GM18507 (cell line): Measurements from ENCODE around the gene CD80.
"Not testable (repeated sequence)": the region's sequence is repeated elsewhere in the genome, so short reads cannot be mapped to it uniquely, and the experiment has no call there.

Experiments used
- DNase-seq: peaks from one replicate; pipeline ENCODE4 v3.0.0; 2011; ENCODE audit warnings: low read depth; ENCODE audit not compliant: insufficient read length; ENCODE audit errors: extremely low spot score
- FAIRE-seq: peaks from 2 replicates; lab custom pipeline; 2011; peaks lifted over from hg19 to GRCh38; lab: Jason Lieb, UNC

Gene CD80

DNA sequence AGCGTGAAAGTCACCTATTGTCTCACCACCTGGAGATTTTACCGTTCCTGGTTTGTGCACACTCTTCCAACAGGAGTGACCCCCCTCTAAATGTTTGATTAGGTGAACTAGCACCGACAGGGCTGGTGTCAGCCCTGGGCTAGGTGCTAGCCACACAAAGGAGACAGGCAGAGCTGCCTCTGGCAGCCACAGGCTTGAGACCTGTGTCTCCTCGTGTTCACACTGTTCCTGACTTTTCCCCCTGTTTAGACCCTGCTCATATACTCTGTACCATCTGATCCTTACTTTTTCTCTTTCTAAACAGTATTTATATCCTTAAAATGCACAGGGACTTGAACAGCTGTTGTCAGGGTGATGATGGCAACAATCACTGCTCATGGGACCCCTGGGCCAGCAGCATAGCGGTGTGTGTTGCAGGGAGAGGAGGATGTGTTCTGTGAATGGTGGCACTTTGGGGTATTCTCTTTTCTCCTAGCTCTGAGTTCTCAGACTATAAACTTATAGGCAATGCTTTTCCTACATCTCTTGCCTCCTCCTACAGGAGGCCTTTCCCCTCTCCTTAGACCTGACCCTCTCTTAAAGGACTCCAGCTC is 5.5 kb downstream of the CD80 start:
- DNase-seq (no peak), FAIRE-seq (peak; percentile 73)

DNA sequence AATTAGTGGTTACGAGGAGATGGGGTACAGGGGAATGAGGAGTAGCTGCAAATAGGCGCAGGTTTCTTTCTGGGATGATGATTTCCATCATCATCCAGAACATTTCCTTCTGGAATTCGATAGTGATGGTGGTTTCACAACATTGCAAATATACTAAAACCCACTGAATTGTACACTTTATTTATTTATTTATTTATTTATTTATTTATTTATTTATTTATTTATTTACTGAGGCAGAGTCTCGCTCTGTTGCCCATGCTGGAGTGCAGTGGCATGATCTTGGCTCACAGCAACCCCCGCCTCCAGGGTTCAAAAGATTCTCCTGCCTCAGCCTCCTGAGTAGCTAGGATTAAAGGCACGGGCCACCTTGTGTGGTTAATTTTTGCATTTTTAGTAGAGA is 6.5 kb downstream of the CD80 start:
- FAIRE-seq, DNase-seq: not testable (repeated sequence)

DNA sequence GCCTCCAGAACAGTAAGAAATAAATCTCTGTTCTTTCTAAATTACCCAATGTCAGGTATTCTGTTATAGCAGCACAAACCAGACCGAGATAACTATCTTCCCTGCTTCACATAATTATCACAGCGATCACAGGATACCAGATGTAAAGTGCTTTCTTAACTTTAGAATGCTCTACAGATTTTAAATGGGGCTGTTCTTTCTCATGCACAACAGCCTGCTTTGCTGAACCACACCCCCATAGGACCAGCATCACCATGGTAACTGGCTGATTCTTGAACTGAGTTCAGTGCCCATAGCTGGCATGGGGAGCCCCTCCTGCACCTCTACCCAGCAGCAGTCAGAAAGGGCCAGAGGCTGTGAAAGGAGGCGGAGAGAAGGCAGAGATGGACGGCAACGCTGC is 7.8 kb downstream of the CD80 start:
- FAIRE-seq (no peak), DNase-seq (no peak)

DNA sequence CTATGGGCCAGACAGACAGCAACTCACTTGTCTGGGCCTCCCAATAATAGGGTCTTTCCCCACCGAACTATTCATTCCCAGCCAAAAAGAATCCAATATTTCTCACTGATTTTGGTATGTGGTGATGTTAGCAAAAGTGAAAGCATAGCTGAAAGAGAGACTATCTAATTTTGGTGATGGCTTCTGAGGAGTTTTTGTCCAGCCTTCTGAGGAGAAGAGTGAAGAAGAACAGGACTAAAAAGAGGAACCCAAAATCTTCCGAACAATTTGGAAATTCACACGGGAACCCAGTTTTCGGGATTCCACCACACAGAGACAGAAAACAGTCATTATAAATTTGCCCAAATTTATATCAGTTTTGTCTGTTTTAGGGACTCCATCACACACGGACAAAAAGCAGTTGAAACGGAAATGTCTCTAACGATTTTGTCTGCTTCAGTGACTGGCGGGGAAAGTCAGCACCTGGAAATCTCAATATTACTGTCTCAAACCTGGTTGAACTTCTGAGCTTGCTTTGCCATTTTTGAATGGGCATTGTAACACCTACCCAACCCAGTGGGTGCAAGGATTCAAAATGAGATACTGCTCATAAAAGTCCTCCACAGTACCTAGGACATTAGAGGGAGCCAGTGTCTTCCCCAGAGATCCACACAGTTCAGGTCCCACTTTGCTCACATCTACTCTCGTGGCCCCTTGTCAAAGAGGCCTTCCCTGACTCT is 9.1 kb downstream of the CD80 start:
- FAIRE-seq (peak; percentile 91), DNase-seq (no peak)

DNA sequence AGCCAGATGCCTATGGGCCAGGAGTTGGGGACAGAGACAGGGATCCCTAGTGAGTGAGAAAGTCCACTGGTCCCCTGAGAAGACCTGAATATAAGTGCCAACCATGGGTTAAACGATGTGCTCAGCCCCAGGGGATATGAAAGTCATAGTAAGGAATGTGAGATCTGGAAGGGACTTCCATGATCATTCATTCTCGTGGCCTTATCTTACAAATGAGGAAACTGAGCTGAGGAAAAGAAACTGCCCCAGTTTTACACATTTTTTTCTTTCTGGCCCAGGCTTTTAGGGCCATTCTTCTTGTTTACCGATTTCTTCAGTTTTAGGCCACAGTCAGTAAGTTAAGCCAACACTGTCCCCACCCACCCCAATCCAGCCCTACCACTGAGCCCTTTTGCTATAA is 11.1 kb downstream of the CD80 start:
- DNase-seq (no peak), FAIRE-seq (peak; percentile 52)

DNA sequence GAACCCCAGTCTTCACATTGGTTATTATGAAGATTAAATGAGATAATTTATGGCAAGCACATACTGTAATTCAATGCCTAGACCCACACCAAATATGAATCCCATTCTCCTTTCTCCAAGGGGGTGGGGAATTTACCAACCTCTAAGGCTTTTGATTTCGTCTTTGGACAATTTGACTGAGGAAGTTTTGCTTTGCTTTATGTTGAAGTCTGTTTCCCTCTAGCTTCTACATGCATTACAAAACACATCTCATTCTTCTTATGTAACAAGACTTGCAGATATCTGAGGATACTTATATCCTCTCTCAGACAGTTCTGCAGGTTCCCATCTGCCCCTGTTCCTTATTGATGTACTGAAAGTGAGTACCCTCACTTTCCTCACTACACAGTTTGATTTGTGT is 12.2 kb downstream of the CD80 start:
- FAIRE-seq: no peak
- DNase-seq: no peak

DNA sequence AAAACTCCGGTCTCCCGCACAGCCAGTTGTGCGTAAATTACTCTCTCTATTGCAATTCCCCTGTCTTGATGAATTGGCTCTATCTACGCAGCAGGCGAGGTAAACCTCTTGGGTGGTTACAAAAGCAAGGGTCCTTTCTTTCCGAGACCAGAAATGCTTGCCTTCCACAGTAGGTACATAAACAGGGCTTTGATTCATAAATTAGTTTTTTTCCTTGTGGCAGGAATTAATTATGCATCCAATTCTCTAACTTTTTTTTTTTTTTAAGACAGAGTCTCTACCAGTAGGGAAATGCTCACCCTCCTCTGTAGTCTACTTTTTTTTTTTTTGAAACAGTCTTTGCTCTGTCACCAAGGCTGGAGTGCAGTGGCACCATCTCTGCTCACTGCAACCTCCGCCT is 16.3 kb downstream of the CD80 start:
- FAIRE-seq (no peak), DNase-seq (no peak)

DNA sequence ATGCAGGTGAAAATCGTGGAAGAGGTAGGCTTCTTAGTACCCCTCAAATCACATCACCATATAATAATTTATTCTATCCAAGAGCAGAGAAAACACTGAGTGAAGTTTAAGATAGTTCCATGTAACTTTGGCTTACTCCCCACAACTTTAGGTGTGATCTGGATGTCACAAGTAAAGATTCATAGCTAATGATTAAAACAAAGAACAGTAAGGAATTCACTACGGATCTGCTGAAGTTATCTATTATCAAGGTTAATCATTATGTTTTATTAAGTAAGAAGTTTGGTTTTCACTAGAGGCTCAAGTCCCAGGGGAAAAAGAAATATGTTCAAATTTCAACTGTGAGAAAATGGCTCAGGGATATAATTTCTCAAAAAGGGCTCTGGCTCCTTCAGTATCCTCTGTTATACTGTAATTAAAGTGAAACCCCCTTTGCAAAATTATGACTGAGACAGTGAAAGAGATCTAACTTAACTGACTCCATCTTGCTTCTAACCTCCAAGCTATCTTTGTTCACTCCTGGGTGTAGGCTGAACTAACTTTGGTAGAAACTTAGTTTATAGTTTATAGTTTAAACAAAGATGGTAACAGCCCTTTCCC is 17.1 kb downstream of the CD80 start:
- peak; percentile 81 for FAIRE-seq
- DNase-seq: no peak

DNA sequence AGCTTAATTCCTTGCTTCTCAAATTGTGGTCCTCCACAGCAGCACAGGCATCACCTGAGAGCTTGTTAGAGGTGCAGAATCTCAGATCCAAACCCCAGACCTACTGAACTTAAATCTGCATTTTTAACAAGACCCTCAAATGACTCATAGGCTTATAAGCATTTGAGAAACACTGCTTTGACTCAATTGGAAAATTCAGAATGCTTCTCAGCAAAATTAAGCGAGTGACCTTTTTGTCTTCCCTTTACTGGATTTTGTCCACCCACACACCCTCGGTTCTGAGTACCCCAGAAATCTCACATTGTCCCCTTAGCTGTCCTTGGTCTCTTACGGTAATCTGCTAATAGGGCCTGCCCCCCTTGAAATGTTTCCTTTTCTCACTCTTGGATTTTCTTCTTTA is 17.9 kb downstream of the CD80 start:
- FAIRE-seq (peak; percentile 82), DNase-seq (no peak)

DNA sequence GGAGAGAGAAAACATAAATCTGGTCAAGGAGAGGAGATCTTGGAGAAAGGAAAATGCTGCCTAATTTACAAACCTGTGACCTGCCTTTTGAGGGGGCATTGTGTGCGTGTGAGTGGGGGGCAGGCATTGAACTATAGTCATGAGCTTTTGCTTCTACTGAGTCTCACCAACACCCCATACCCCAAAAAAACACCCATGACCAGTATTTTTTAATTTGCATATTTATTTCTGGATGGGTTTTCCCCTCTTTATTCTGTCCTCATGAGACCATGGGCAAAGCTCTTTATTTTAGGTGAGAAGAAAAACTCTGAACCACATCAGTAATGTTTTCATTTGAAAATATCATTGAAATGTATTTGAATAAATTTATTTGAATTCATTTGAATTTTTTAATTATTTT is 20.6 kb downstream of the CD80 start:
- DNase-seq (no peak), FAIRE-seq (peak; percentile 26)

DNA sequence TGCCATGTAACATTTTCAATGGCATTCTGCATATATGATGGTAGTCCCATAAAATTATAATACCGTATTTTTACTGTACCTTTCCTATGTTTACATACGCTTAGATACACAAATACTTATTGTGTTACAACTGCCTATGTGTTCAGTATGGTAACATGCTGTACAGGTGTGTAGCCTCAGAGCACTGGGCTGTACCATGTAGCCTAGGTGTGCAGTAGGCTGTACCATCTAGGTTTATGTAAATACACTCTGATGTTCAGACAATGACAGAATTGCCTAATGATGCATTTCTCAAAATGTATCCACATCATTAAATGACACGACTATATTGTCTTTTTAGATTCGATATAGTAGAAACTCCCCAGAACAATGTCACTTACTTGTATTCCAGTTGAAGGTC is 22.7 kb downstream of the CD80 start:
- no peak for FAIRE-seq
- no peak for DNase-seq

DNA sequence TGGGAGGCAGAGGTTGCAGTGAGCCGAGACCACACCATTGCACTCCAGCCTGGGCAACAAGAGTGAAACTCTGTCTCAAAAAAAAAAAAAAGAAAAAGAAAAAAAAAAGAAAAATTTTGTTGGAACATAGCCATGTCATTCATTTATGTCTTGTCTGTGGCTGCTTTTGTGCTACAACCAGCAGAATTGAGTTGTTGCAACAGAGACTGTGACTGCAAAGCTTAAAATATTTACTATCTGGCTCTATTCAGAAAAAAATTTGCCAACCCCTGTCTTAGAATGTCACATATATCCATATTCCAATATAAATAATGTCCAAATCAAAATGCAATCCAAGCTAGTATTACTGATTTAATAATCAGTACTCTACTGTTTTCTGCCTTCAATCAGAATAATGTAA is 25.1 kb downstream of the CD80 start:
- FAIRE-seq: no peak
- no peak for DNase-seq

DNA sequence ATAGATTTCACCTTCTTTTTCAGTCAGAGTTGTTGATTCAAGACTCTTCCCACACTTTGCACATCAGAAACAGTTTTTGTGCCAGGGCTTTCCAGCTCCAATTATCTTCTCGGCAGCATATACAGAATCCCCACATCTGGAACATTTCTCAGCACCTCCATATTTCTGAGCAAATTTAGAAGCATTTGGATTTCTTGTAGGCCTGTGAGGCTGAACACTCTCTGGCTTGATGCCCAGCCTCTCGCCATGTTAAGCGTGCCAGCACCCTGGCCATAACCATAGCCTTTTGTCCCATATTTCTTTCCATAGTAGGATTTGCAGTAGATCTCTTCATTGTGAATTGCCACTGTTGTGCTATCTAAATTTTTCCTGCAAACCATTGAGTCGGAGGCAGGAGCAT is 28.3 kb downstream of the CD80 start:
- peak; percentile 18 for FAIRE-seq
- no peak for DNase-seq

DNA sequence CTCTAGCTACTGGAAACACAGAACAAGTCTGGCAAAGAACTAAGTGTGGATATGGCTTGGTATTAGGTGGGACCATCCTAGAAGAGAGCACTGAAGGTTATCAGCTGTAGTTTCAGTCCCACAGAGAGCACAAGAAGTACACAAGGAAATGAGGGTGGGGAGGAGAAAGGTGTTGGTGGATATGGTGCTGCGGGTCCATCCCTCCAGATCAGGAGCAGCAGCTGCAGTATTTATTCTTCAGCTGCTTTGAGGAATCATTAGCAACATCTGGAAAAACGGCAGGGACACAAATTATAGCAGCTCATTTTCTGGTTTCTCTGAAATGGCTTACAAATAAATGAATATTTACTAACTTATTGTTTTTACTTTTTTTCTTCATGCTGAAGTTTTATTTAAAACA is 29.0 kb downstream of the CD80 start:
- DNase-seq (no peak), FAIRE-seq (no peak)

DNA sequence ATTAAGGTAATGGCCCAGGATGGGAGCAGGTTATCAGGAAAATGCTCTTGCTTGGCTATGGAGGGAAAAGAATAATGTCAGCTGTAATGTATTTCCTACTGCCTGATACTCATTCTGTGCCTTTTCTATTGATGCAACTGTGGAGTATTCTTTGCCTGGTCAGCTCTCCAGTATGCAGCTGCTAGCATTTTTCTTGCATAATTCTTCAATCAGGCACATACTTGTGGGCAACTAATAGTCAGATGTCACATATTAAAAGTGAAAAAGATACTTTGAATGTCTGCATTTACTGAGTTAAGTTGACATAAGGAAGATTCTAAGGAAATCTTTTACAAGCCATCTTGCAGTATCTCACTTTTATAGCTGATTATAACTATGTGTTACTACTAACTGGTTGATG is 29.5 kb downstream of the CD80 start:
- FAIRE-seq: no peak
- DNase-seq: no peak

DNA sequence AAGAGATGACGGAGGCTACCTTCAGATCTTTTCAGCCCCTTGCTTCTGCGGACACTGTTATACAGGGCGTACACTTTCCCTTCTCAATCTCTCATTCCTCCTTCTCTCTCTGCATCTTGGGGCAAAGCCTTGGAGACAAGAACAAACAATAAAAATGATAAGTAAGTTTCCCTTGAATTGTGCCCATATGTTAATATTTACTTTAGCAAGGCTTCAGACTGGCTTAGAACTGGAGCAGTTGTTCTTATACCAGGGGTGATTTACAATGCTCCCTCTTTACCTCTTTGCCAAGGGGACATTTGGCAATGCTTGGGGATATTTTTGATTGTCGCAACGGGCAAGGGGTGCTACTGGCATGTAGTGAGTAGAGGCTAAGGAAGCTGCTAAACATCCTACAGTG is 31.7 kb downstream of the CD80 start:
- FAIRE-seq: no peak
- DNase-seq: no peak

DNA sequence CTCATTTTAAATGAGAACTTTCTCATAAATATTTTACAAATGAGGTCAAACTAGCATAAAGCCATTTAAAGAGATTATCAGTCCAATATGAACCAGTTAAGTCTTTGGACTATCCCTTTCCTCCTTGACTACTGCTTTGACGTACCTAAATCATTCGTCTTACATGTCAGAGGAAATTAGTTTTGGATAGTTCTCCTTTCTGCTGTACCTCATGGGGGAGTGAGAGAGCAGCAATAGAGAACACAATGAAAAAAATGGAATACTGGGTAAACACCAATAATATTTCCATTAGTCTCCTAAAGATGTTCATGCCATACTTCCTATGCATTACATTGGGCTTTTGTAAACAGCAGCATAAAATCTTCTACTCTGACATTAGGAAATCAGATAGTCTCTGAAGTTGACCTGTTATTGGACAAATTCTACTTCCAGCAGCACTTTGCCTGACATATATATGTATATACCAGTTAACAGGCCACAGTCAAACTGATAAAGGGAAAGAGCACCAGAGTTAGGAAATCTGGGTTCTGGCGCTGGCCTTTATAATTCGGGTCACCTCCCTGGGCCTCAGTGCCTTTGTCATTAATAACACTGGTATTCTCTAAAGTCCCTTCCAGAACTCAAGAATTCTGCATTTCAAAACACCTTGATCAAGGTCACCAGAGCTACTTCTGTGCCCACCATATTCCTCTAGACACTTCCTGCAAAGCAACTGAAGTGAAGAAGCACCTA is 34.3 kb downstream of the CD80 start:
- DNase-seq (no peak), FAIRE-seq (peak; percentile 59)

DNA sequence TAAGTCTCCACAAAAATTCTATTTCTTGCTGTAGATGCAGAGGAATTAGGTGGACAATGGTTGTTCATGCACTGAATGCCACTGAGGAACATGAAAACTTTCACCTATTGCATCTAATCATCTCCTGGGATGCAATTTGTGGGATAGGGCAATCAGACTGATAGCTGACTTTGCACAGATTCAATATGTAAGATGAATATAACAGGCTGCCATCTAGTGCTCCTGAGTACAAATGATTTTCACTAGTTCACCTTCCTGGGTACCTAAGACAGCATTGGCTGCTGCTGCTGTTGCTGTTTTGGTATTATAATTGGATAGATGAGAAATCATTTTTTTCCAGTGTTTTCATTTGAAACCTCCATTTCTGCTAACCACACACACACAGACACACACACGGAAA is 41.4 kb downstream of the CD80 start:
- FAIRE-seq: peak; percentile 60
- no peak for DNase-seq

DNA sequence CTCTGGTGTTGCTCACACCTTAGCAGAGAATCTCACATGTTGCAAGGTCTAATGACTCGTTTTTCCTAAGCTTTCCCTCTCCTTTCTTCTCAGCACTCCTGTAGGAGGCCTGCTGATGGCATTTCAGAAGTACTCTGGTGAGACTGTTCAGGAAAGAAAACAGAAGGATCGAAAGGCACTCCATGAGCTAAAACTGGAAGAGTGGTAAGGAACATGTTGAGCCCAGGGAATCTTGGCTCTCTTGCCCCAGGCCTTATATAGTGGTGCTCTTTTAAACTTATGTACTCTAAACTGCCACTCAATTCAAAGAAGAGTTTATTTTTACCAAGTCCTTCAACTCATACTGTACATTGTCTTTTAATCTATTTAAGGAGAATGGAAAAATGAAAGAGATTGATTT is 42.3 kb downstream of the CD80 start:
- no peak for DNase-seq

DNA sequence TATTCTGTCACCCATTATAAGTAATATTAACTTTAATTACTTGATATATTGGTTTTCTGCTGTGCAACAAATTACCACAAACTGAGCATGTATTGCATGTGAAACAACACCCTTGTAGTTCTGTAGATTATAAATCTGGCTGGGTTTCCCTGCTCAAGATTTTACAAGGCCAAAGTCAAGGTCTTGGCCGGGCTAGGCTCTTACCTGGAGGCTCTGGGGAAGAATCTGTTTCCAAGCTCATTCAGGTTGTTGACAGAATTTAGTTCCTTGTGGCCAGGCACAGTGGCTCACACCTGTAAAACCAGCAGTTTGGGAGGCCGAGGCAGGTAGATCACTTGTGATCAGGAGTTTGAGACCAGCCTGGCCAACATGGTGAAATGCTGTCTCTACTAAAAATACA is 44.8 kb downstream of the CD80 start:
- no peak for DNase-seq
- no peak for FAIRE-seq

More for the DNA sequence above, 42.3 kb downstream of the CD80 start:
- FAIRE-seq: no peak

DNA sequence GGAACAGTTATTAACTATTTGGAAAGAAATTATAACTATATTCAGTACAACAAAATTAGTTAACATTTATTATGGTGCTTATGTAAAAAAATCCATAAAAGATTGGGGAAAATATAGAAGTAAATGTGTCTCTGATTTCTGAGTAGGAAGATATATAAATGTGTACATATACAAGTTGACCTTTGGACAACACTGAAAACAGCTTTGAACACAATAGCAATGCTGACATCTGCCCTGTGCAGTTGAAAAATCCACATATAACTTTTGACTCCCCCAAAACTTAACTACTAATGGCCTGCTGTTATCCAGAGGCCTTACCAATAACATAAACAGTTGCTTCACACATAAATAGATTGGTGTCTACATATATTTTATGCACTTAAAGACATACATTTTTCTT is 48.7 kb downstream of the CD80 start:
- peak; percentile 49 for FAIRE-seq
- no peak for DNase-seq
